BJ (cell line): ENCODE data around the gene LIF. TPM values are rescaled to one million over a fixed set of nuclear protein-coding genes. Genes with fewer than 3 reads are reported as not detected.

Experiments used
- CTCF ChIA-PET: fragments of 350-600 bp; formaldehyde crosslinking; extraction: SDS; loops from one replicate; lab custom pipeline; 2021; ENCODE audit warnings: antibody characterized with exemption, inconsistent platforms; lab: Yijun Ruan, JAX
- POLR2A ChIA-PET: fragments of 300-600 bp; sonication (Branson Sonifier 250); formaldehyde crosslinking; extraction: SDS; loops from one replicate; lab custom pipeline; 2021; ENCODE audit warnings: antibody characterized with exemption; lab: Charles Lee
- DNase-seq: peaks from one replicate; pipeline ENCODE4 v3.0.0-alpha.2; 2011; ENCODE audit warnings: low read depth
- H3K27me3 ChIP-seq: 2 replicates; pipeline ENCODE4 v1.6.0; 2011; ENCODE audit warnings: low read length; ENCODE audit not compliant: control insufficient read depth, insufficient read depth
- H3K36me3 ChIP-seq: 2 replicates; pipeline ENCODE4 v1.5.1; 2011; ENCODE audit warnings: low read length; ENCODE audit not compliant: control insufficient read depth, insufficient read depth
- H3K4me3 ChIP-seq: 2 replicates; pipeline ENCODE4 v1.5.1; 2011; ENCODE audit warnings: low read depth, mild to moderate bottlenecking, control low read depth, low read length
- polyA plus RNA-seq: library from polyadenylated mRNA; depleted of rRNA; stranded (reverse); fragments of >200 nt; gene quantifications from 2 replicates; pipeline ENCODE4 v1.2.3, GENCODE V29; 2011
- TF ChIP-seq, protein P1 (sequence below): IDR thresholded peaks from 2 replicates; pipeline ENCODE4 v1.5.1; 2011; ENCODE audit warnings: low read depth, mild to moderate bottlenecking, control low read depth, inconsistent platforms, low read length, moderate library complexity; ENCODE audit not compliant: insufficient read depth

LIF gene
- polyA plus RNA-seq, 1 experiment = 5.8 TPM

DNA sequence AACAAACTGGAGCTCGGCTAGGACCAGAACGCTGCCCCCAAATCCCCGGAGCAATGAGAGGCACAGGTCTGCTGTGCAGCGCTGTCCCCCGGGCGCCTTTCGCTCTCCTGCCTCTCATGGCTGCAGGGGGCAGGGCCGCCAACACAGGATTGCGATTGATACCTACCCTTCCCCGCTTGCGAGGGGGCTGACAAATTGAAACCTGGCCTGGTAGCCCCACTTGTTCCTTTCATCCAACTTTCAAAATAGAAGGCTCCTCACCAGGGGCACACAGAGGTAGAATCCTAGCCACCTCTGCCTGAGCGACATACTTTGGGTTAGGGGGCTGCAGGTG lies 43.4 kb upstream of the LIF start:
- DNase-seq = no peak
- CTCF ChIA-PET = interaction anchor here (1.3 to 10.6 kb wide), 6 partner anchors 10 to 182 kb away, joined by 5 to 204 read pairs (median 21); partner anchors contain the start of genes MTFP1, RNF215 and SEC14L2
- POLR2A ChIA-PET = interaction anchor here (0.6 kb wide), 1 partner anchor 155 kb away, joined by 5 read pairs; no protein-coding TSS in a partner anchor
- H3K36me3 ChIP-seq = peaks cover 32% of the 10 kb centered on the region
- no peaks in the 10 kb centered on the region for H3K27me3 ChIP-seq
- peak overlapping the region; percentile 38 for H3K4me3 ChIP-seq
- TF ChIP-seq, protein P1, sequence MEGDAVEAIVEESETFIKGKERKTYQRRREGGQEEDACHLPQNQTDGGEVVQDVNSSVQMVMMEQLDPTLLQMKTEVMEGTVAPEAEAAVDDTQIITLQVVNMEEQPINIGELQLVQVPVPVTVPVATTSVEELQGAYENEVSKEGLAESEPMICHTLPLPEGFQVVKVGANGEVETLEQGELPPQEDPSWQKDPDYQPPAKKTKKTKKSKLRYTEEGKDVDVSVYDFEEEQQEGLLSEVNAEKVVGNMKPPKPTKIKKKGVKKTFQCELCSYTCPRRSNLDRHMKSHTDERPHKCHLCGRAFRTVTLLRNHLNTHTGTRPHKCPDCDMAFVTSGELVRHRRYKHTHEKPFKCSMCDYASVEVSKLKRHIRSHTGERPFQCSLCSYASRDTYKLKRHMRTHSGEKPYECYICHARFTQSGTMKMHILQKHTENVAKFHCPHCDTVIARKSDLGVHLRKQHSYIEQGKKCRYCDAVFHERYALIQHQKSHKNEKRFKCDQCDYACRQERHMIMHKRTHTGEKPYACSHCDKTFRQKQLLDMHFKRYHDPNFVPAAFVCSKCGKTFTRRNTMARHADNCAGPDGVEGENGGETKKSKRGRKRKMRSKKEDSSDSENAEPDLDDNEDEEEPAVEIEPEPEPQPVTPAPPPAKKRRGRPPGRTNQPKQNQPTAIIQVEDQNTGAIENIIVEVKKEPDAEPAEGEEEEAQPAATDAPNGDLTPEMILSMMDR = no peak

DNA sequence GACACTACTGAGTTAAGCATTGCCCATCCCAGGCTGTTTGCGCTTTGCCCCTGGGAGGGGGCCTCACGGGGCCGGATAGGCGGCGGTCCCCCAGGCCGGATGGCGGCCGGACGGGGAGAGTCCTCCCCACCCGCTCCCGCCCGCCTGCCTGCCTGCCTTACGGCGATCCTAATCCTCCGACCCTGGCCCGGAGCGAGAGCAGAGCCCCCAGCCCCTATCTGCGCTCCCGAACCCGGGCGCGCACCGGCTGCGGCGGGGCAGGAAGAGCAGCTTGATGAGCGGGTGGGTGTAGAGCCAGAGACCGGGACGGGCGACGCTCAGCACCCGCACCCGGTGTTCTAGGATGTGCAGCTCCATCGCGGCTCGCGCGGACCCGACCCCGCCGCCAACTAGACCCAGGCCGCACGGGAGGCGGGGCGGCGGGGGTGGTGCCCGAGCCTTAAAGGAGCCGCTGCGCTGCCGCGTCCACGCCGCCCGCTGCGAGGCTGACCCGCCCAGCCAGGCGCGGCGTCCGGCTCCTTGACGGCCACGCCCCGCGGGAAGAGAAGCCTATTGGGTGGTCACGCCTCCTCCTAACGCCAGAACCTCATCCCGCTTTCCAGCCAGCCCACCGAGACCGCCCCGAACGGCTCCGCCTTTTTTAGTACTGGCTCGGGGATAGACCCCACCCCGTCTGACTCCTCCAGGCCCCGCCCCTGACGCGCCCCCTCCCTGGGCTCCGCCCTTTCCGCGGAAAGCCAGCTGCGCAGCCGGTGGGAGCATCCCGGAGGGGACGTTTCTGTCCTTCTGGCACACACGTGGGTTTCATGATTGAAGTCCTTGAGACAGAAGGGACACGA lies 42.8 kb upstream of the LIF start, which contains the start of gene CASTOR1:
Gene CASTOR1, minus strand, starts transcription at position 365 of the 839 bp plus-strand sequence. Its CDS starts 8 bp downstream, at position 357.
- Histone ChIP-seq H3K27me3 (no peaks in the 10 kb centered on the region), H3K36me3 (peaks cover 26% of the 10 kb centered on the region), H3K4me3 (peak within 1 kb of the TSS; percentile 71)
- TF ChIP-seq, protein P1 = no peak
- POLR2A ChIA-PET = interaction anchor here (0.6 kb wide), 1 partner anchor 156 kb away, joined by 5 read pairs; no protein-coding TSS in a partner anchor
- CTCF ChIA-PET = interaction anchor here (1.3 to 10.6 kb wide), 12 partner anchors 9 to 181 kb away, joined by 3 to 204 read pairs (median 9); partner anchors contain the start of genes CCDC157, MTFP1, RNF215 and SEC14L2
- peak; percentile 91 for DNase-seq

DNA sequence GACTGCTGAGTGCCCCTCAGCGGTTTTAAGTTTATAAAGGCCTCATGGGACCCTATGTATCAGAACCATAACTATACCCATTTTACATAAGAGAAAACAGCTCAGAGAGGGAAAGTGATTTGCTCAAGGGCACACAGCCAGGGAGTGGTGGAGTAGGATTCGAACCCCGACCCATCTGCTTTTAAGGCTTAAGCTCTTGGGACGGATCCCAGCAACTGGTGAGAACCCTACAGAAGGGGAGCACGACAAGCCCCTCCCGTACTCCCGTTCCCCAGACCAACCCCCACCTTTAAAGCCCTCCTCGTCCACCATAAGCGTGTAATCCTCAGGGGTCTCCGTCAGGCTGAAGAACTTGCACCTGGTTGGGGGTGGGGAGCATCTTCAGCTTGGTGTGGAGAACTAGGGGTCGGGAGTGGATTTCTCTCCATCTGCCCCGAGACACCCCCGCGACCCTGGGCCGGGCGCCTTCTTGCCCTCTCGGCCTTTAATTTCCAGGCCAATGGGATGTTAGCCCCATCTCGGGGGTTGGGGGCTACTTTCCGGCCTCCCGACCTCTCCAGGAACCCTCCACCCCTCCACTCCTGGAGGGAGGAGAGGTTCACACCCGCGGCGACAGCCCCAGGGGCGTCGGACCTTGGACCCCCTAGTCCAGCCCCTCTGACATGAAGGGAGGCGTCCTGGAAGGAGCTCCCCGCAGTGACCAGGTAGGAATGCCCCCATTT lies 42.0 kb upstream of the LIF start:
- H3K4me3 ChIP-seq = peak overlapping the region; percentile 71
- TF ChIP-seq, protein P1 = no peak
- H3K27me3 ChIP-seq = no peaks in the 10 kb centered on the region
- H3K36me3 ChIP-seq = peaks cover 22% of the 10 kb centered on the region
- ChIA-PET POLR2A (no interaction called here), CTCF (interaction anchor here (0.7 to 10.6 kb wide), 37 partner anchors 9 to 196 kb away, joined by 3 to 204 read pairs (median 6); partner anchors contain the start of genes CCDC157, MTFP1, RNF215 and SEC14L2)
- no peak for DNase-seq

DNA sequence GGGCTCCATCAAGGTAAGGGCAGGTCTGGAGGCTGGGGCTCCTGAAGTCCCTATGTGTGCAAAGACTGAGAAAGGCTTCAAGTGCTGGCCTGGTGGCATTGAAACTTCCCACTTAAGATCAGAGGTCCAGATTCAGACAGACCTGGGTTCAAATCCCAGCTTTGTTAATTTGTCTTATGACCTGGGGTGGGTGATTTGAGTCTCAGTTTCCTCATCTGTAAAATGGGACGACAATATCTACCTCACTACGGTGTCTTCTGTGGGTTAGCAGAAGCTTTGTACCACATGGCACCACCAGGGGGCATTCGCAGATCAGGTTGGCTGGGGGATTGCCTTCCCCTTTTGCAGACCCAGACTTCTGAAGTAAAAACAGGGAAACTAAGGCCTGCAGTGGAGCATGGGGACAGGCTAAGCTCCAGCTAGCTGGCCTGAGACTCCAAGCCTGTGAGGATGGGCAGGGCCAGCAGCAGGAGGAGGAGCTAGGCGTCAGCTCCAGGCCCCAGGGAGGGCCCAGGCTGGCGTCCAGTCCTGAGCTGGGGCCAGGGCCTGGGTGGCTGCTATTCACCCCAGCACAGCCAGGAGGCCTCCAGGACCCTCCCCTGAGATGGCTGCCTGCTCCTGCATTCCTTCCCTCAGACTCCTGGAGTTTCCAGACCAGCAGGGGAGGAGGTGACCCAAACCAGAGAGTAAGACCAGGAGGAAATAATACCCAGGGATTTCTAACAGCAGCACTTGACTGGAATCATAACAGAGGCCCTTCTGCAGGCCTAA lies 41.3 kb upstream of the LIF start:
- H3K36me3 ChIP-seq = peaks cover 18% of the 10 kb centered on the region
- no peaks in the 10 kb centered on the region for H3K27me3 ChIP-seq
- TF ChIP-seq, protein P1 = peak; percentile 80
- ChIA-PET CTCF (interaction anchor here (0.6 to 10.6 kb wide), 41 partner anchors 8 to 1008 kb away, joined by 3 to 204 read pairs (median 6); partner anchors contain the start of genes CCDC157, MTFP1, RNF215 and SEC14L2), POLR2A (no interaction called here)
- DNase-seq = peak; percentile 57
- H3K4me3 ChIP-seq = peak overlapping the region; percentile 71
